NCI-H345 (cell line): Measurements from ENCODE around the gene LSR.
"Not testable (repeated sequence)": the region's sequence is repeated elsewhere in the genome, so short reads cannot be mapped to it uniquely, and the experiment has no call there.

Experiments used
- DNase-seq: peaks from one replicate; lab custom pipeline; 2025; lab: John Stamatoyannopoulos, UW

Gene LSR

DNA sequence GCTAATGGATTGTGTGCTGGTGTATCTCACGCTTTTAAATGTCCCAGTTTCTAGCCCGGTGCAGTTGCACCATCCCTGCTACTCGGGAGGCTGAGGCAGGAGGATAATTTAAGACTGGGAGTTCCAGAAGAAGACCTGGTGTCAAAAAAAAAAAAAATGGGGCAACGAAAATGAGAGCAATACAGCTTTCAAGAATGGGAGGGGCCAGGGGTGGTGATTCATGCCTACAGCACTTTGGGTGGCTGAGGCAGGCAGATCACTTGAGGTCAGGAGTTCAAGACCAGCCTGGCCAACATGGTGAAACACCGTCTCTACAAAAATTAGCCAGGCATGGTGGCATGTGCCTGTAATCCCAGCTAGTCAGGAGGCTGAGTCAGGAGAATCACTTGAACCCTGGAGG, 37.3 kb downstream of the LSR start:
- DNase-seq = not testable (repeated sequence)

DNA sequence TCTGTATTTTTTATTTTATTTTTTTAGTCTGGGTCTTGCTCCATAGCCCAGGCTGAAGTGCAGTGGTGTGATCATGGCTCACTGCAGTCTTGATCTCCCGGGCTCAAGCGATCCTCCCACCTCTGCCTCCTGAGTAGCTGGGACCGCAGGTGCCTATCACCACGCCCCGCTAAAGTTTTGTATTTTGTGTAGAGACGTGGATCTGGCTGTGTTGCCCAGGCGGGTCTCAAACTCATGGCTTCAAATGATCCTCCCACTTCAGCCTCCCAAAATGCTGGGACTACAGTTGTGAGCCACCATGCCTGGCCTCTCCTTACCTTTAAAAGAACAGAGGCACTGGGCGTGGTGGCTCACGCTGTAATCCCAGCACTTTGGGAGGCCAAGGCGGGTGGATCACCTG, 38.9 kb downstream of the LSR start:
- DNase-seq = no peak

DNA sequence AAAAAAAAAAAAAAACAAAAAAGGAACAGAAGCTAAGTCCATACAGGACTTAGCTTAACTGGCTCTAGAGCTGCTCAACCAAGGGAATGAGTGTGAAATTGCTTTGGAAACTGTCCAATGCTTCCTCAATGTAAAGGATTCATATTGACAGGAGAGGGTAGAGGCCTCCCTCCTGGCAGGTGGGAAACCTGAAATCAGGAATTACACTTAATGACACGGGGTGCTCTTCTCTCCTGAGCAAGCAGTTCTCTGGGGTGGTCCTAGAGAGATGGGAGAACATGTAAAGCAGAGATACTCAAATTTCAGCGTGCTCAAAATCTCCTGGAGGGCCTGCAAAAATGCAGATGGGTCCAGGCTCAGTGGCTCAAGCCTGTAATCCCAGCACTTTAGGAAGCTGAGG, 39.5 kb downstream of the LSR start:
- DNase-seq = no peak

DNA sequence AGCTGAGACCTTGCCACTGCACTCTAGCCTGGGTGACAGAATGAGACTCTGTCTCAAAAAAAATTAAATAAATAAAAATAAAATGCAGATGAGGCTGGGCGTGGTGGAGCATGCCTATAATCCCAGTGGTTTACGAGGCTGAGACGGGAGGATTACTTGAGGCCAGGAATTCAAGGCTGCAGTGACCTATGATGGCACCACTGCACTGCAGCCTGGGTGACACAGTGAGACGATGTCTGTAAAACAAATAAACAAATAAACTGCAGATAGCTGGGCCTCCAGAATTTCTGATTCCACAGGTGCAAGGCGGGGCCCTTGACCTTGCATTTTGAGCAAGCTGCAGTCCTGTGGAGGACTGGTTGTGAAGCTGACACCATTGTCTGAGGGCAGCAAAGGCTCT, 40.1 kb downstream of the LSR start:
- DNase-seq = no peak

DNA sequence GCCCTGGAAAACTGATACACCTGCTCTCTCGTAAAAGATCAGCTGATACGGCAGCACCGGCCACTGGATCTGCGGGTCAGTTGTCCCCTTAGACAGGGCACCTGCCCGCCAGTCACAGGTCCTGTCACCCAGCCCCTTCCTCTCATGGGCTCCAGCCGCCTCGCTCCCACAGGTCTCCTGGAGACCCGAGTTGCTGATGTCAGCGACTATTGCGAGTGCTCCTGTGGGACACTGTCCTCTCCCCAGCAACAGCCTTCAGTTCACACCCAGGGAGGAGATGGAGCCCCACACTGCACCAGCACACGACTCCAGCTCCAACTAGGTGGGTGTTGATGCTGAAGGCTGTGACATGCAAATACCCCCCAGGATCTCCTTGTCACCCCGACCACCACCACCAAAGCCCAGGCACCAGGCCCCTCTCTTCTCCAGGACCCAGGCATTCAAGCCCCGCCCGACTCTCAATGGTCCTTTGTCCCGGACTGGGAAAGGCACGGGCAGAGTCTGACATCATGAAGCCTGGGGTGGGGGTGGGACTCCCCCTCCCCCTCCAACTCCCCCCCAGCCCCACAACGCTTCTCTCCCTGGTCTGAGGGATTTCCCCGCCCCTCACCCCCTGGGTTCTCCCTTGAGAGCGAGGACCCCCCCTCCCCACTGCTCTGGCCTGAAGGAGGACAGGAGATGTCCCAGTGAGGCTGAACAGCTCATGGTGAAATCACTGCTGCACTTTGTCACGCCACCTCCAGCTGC, 41.8 kb downstream of the LSR start:
- DNase-seq = no peak

DNA sequence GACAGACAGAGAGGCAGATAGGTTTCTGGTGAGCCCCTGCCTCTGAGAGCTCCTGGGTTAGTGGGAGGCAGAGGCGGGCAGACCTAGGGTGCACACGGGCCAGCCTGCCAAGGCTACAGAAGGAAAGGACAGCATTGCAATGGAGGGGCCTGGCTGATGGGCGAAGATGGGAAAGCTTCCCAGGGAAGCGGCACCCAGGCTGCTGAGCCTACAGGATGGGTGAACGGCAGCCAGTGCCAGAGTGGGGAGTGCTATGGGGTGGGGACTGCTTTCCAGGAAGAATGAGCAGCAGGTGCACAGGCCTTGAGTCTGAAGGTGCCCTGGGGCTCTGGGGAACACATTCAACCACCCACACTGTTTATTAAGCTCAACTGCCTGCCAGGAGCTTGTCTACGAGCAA, 42.5 kb downstream of the LSR start:
- DNase-seq = peak; percentile 78

DNA sequence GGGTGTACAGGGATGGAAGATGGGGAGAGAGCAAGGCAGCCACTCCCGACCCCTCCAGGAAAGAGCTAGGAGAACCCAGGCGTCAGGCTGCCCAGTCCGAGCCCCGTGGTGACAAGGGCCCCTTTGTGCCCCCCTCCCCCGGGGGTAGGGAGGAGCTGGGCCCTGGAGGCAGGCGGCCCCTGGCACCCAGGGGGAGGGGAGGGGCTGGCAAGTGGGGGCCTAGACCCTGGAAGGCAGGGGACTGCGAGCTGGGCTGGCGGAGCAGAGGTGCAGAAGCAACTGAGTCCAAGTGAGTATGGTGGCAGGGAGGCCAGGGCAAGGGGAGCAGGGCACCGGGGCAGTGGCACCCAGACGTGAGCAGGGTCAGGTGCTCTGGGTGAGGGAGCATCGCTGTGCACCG, 43.1 kb downstream of the LSR start, which contains the start of gene MAG:
Gene MAG, plus strand, starts transcription at position 246 of the 400 bp plus-strand sequence. CDS start 3,248 bp downstream, outside the sequence.
- DNase-seq = no peak

DNA sequence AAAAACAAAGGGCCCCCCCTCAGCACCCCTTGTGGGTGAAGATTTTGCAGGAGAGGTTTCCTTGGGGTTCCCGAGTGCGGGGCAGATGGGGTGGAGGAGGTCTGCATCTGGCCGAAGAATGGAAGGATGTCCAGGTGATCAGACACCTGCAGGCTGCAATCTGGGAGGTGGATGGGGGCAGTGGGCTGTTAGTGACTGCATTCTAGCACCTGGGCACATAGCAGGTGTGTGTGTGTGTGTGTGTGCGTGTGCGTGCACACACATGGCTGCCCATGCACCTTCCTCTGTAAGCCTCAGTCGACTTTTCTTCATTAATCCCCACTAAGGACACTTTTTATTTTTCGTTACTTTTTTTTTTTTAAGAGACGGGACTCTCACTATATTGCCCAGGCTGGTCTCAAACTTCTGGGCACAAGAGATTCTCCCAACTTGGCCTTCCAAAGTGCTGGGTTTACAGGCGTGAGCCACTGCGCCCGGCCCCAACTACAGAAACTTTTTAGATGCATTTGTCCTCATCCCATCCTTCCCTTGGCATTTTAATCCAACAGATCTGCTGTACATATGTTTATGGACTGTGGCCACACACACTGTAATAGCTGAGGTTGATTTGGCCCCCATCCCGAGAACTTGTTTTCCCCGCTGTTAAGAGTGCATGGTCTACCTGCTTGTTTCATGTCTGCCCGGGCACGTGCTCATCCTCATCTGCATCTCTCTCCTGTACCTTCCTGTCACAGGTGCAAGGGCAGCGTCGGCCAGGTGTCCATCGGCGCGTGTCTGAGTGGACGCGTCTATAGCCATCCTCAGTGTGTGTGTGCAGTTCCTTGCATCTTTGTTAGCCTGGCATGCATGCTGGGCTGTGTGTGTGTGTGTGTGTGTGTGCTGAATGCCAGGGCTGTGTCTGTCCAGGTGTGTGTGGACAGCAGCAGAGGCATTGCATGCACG, 43.9 kb downstream of the LSR start:
- no peak for DNase-seq

DNA sequence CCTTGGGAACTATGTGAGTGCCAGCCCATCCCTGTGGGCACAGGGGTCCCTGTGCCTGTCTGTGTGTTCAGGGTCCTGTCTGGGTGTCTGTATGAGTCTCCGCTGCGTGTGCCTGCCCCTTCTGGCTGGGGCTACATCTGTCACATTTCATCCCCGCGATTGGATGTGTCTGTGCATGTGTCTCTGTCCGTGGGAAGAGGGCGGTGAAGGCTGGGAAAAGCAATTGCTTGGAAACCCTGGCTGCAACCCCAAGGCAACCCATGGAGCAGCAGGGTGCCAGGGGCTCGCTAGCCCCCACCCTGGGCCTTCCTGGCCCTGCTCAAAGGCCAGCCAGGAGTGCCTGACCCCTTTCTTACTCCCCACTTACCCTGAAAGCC, 44.5 kb downstream of the LSR start:
- DNase-seq = no peak

DNA sequence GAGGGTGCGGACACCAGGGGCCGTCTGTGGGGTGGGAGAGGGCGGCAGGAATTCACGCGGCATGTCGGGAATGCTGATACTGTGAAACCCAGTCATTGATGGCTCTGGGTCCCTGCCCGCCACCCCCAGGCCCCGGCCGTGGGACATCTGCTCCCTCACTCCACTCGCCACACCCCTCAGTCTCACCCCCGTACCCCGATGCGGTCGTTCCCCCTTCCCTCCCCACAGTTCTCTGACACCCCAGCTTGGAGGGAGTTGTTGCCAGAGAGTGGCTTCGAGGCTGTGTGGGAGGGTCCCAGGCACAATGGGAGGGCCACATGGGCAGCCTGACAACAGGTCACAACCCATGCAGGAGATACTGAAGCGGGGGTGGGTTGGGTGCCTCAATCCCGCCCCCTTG, 45.0 kb downstream of the LSR start:
- DNase-seq = no peak

DNA sequence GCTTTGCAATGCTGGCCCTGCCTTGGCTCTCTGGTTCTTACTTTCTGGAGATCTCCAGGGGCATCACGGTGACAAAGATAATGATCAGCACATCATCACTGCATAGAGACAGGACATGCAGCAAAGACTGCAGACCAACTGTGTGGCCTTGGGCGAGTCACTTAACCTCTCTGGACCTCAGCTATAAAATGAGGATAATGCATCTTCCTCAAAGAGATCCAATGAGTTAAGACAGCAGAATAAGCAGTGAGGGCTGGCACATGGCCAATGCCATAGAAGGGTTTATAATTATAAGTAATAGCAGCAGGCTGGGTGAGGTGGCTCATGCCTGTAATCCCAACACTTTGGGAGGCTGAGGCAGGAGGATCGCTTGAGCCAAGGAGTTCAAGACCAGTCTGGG, 45.5 kb downstream of the LSR start:
- no peak for DNase-seq

DNA sequence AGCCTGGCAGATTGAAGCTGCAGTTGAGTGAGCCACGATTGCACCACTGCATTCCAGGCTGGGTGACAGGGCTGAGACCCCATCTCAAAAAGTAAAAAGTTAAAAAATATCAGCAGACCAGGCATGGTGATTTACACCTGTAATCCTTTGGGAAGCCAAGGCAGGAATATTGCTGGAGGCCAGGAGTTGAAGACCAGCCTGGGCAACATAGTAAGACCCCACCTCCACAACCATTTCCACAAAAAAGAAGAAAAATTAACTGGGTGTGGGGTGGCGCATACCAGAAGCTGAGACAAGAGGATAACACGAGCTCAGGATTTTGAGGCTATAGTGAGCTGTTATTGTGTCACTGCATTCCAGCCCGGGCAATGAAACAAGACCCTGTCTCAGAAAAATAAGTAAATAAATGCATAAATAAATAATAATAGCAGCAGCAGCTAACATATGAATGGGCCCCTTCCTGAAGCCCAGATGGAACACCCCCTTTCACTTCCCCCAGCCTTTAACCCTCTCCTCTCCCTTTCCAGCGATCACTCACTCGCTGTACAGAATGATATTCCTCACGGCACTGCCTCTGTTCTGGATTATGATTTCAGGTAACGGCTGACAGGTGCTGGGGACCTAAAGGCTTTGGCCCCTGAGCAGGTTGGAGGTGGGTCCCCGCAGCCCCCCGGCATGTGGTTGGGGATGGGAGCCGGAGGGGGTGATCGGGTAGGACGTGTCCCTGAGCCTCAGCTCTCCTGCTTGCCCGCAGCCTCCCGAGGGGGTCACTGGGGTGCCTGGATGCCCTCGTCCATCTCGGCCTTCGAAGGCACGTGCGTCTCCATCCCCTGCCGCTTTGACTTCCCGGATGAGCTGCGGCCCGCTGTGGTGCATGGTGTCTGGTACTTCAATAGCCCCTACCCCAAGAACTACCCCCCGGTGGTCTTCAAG, 46.3 kb downstream of the LSR start:
- DNase-seq = no peak

DNA sequence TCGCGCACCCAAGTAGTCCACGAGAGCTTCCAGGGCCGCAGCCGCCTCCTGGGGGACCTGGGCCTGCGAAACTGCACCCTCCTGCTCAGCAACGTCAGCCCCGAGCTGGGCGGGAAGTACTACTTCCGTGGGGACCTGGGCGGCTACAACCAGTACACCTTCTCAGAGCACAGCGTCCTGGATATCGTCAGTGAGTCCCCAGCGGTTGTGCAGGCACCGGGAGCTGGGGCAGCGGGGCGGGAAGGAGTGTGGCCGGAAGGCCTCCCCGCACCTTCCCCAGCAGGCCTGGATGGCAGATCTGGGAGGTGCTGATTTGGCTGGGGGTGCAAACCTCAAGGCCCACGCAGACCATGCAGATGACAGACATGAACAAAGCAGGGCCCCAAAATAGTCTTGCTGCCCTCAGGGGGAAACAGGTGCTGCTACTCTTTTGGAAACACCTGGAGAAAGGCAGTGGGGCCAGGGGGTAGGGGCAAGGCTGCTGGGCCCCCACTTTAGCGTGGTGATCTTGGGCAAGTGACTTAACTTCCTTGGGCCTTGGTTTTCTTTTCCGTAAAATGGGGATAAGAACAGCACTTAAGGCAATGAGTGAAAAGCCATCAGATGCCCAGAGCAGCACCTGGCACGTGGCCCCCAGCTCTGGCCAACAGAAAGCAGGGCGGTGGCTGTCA, 47.1 kb downstream of the LSR start:
- no peak for DNase-seq

DNA sequence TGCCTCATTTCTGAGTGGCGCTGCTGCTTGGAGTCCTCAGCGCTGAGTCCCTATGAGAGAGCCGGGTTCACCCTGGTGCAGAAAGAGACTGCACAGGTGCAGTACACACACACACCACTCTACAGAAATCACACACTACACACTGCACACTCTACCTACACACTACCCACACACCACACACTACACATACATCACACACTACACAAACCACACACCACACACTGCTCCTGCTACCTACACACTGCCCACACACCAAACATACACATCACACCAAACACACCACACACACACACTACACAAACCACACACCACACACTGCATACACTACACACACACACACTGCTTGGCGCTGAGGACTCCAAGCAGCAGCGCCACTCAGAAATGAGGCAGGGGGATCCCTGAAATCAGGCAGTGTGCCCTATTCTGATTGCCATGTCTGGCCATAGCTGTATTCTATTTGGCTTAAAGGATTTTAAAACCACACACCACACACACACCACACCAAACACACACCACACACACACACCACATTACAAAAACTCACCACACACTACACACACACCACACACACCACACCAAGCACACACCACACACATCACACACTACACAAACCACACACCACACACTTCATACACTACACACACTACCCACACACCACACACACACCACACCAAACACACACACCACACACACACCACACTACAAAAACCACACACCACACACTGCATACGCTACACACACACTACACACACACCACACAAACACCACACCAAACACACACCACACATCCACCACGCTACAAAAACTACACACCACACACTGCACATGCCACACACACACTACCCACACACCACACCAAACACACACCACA, 48.1 kb downstream of the LSR start:
- DNase-seq = no peak

DNA sequence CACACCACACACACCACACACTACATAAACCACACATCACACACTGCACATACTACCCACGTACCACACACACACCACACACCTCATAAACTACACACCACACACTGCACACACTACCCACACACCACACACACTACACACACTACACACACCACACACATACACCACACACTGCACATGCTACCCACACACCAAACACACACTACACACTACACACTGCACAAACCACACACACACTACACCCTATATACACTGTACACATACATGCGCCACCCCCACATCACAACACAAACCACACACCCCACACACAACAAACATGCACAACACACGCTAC, 48.7 kb downstream of the LSR start:
- DNase-seq = no peak

DNA sequence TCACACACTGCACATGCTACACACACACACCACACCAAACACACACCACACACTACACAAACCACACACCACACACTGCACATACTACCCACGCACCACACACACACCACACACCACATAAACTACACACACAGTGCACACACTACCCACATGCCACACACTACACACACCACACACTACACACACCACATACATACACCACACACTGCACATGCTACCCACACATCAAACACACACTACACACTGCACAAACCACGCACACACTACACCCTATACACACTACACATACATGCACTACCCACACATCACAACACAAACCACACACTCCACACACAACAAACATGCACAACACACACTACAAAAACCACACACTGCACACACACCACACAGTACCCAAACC, 49.1 kb downstream of the LSR start:
- no peak for DNase-seq

DNA sequence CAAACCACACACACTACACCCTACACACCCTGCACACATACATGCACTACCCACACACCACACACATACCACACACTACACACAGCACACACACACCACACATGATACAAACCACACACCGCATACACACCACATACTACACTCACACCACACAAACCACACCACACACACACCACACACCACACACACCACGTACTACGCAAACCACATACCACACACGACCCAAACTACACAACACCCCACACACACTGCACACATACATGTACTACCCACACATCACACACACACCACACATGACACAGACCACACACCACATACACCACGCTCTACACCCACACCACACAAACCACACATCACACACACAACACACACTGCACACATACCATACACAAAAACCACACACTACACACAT, 49.8 kb downstream of the LSR start:
- no peak for DNase-seq

DNA sequence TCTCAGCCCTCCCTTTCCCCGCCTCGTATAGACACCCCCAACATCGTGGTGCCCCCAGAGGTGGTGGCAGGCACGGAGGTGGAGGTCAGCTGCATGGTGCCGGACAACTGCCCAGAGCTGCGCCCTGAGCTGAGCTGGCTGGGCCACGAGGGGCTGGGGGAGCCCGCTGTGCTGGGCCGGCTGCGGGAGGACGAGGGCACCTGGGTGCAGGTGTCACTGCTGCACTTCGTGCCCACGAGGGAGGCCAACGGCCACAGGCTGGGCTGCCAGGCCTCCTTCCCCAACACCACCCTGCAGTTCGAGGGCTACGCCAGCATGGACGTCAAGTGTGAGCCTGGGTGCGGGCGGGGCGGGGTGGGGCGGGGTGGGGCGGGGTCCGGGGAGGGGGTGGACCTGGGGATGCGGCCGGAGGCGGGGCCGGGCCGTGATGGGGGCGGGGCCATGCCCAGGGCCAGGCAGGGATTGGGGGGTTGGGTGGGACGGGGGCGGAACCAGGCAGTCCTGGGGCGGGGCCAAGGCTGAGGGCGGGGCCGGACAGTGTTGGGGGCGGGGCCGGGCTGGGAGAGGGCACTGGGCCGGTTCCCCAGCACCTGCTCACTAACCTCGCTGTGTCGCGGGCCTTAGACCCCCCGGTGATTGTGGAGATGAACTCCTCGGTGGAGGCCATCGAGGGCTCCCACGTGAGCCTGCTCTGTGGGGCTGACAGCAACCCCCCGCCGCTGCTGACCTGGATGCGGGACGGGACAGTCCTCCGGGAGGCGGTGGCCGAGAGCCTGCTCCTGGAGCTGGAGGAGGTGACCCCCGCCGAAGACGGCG, 50.9 kb downstream of the LSR start:
- DNase-seq = no peak

DNA sequence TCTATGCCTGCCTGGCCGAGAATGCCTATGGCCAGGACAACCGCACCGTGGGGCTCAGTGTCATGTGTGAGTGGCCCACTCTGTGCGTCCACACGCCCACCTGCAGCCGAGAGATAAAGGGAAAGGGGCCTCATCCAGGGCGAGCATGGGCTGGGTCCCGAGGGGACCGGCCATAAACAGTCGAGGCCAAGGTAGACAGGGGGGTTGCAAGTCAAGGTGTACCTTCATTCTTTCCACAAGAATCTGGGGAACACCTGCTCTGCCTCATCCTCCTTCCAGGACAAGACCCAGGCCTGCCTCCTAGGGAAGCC, 51.5 kb downstream of the LSR start:
- no peak for DNase-seq

DNA sequence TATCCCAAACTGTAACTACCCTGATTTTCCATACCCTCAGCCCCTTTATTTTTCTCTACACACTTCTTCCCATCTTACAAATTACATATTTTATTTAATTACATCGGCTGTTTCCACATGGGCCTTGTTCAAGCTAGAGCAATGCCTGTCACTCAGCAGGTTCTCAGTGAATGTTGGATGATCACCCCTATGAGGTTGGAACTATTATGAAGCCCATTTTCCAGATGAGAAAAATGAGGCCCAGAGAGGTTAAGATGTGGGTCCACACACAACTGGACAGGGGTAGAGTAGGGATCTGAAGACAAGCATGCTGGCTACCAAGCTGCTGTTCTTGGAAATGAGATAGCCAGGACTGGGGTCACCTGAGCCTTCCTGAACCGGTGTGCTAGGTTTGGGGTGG, 53.2 kb downstream of the LSR start:
- DNase-seq = no peak
